GM12864 (cell line): ENCODE results near the gene KIF16B.
"Not testable (repeated sequence)": the region's sequence is repeated elsewhere in the genome, so short reads cannot be mapped to it uniquely, and the experiment has no call there.

ENCODE experiments used
- DNase-seq: peaks from one replicate; pipeline ENCODE4 v3.0.0-alpha.2; 2011; ENCODE audit warnings: low read depth
- H3K4me3 ChIP-seq: 2 replicates; pipeline ENCODE4 v1.5.1; 2011; ENCODE audit warnings: mild to moderate bottlenecking, low read depth, low read length, control low read depth
- CTCF ChIP-seq: IDR thresholded peaks from 2 replicates; pipeline ENCODE4 v1.5.1; 2011; ENCODE audit warnings: low read depth, mild to moderate bottlenecking, moderate library complexity, low read length, control low read depth, inconsistent platforms; ENCODE audit errors: missing control alignments

Gene KIF16B

GRCh38 chr20:16607364-16608276 lies 34.4 kb upstream of the KIF16B start:
- H3K4me3 ChIP-seq = no peak overlapping the region
- no peak for DNase-seq
- TF ChIP-seq CTCF = no peak

GRCh38 chr20:16606468-16607070 lies 33.3 kb upstream of the KIF16B start:
- no peak for TF ChIP-seq CTCF
- DNase-seq = no peak
- H3K4me3 ChIP-seq = no peak overlapping the region

DNA sequence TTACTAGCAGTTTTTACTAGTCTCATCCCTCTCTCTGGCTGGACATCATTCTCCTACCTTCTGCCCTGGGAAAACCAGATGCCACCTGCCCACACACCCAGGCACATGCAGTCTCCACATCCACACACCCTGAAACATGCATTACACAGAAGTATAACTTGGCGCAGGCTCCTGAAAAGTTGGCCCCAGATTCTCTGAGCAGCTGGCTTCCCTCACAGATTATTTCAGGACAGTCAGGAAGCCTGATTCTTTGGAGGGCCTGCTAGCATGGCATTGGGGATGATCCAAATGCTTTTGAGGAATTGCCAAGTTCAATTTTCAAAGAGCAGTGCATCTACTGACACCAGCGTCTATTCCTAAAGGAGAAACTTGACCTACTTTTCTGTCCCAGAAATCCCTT lies 27.8 kb upstream of the KIF16B start:
- DNase-seq = no peak

DNA sequence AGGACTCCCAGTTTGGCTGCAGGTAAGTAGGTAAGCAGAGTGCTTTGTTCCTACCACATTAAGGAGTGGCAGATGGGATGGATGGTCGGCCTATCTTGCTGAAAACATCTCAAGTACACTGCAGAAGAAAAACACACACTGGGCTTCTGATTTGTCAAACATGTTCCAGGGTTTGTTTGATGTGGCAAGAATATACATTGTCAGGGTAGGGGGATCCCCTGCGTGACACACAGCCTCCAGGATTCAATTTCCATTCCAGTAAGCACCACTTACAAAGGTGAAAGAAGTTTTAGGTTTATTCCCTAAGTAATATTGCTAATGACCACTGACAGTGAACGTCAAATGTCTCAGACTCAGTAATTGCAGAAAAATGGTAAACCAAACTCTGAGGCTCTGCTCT lies 26.0 kb upstream of the KIF16B start:
- no peak overlapping the region for H3K4me3 ChIP-seq
- no peak for DNase-seq
- no peak for TF ChIP-seq CTCF

More for the DNA sequence above, 27.8 kb upstream of the KIF16B start:
- H3K4me3 ChIP-seq = no peak overlapping the region
- TF ChIP-seq CTCF = no peak

DNA sequence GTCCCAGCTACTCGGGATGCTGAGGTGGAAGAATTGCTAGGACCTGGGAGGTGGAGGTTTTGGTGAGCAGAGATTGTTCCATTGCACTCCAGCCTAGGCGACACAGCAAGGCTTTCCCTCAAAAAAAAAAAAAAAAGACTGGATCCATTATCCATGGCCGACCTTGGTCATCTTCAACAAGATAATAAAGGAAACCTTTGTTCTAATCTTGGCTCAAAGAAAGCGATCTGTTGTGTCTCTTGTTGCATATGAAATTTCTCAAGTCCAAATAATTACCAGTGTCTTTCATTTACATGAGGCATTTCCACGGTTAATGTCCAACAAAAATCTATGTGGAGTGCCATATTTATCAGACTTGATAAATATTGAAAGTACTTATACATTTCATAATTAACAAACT lies 23.7 kb upstream of the KIF16B start:
- H3K4me3 ChIP-seq = no peak overlapping the region
- no peak for TF ChIP-seq CTCF
- no peak for DNase-seq

- DNase-seq, H3K4me3 ChIP-seq: not testable (repeated sequence)
Observed at GRCh38 chr20:16596404-16596803, 23.2 kb upstream of the KIF16B start.

DNA sequence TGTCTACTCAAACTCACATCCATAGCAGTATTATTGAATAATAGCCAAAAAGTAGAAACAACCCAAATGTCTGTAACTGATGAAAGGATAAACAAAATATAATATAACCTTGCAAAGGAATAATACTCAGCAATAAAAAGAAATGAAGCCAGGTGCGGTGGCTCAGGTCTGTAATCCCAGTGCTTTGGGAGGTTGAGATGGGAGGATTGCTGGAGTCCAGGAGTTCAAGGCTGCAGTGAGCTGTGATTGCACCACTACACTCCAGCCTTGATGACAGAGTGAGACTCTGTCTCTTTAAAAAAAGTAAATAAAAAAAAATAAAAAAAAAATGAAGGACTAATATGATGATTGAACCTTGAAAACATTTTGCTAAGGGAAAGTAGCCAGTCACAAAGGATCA lies 22.1 kb upstream of the KIF16B start:
- DNase-seq = no peak
- H3K4me3 ChIP-seq = no peak overlapping the region
- no peak for TF ChIP-seq CTCF
